Measurements from ENCODE around the gene CAMTA1.
A peak's percentile ranks its signal among the peaks of the same experiment; 100 is the strongest.
"Not testable (repeated sequence)": the region's sequence is repeated elsewhere in the genome, so short reads cannot be mapped to it uniquely, and the experiment has no call there.

The CAMTA1 gene

DNA sequence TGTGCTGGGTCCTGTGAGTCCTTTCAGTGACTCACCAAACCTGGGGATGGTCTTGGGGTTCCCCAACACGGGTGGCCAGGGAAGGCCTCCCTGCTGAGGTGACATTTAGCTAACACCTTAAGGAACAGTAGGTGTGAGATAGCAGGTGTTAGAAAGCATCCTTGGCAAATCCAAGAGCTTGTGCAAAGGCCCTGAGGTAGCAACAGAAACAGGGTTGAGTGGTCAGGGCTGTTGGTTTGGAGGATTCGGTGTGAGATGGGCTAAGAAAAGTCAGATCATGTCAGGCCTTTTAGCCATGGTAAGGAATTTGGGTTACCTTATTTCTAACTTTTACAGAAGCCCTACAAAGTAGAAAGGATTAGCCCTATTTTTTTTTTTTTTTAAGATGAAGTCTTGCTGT lies 343.0 kb downstream of the CAMTA1 start:
- no peak overlapping the region for H3K4me3 ChIP-seq (ENCODE audit: low read length)
- no peak for DNase-seq (ENCODE audit: low read depth)
- TF ChIP-seq, protein P1, sequence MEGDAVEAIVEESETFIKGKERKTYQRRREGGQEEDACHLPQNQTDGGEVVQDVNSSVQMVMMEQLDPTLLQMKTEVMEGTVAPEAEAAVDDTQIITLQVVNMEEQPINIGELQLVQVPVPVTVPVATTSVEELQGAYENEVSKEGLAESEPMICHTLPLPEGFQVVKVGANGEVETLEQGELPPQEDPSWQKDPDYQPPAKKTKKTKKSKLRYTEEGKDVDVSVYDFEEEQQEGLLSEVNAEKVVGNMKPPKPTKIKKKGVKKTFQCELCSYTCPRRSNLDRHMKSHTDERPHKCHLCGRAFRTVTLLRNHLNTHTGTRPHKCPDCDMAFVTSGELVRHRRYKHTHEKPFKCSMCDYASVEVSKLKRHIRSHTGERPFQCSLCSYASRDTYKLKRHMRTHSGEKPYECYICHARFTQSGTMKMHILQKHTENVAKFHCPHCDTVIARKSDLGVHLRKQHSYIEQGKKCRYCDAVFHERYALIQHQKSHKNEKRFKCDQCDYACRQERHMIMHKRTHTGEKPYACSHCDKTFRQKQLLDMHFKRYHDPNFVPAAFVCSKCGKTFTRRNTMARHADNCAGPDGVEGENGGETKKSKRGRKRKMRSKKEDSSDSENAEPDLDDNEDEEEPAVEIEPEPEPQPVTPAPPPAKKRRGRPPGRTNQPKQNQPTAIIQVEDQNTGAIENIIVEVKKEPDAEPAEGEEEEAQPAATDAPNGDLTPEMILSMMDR (conservative IDR thresholded peaks at IDR 0.05; ENCODE audit: low read length), result no peak

DNA sequence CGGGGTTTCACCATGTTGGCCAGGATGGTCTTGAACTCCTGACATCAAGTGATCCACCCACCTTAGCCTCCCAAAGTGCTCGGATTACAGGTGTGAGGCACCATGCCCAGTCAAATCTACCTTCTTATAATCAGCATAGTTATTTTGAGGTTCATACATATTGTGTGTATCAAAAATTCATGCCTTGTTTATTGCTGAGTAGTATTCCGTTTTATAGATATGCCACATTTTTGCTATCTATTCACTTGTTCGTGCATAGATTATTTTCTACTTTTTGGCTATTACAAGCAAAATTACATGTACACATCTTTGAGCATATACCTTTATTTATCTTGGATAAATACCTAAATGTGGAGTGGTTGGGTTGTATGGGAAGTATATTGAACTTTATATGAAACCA lies 344.9 kb downstream of the CAMTA1 start:
- no peak overlapping the region for H3K4me3 ChIP-seq (ENCODE audit: low read length)
- DNase-seq (ENCODE audit: low read depth), result no peak
- TF ChIP-seq, protein P1 (conservative IDR thresholded peaks at IDR 0.05; ENCODE audit: low read length), result no peak

DNA sequence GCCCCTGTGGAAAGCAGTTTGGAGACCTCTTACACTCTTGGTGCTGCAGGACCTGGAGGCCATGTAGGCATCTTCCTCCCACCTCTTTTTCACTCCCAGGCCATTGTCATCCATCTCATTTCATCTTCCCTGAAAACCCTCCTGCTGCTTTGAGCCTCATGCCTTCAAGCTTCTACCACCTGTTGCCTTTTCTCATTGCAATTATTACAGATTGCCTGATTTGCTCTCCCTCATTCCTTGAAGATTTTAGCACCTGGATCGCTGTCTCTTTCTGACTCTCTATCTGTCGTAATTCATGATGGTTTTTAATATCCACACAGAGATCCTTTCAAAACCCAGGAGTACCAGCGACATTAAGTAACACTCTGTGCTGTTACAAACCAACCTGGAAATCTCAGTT lies 350.2 kb downstream of the CAMTA1 start:
- TF ChIP-seq, protein P1 (conservative IDR thresholded peaks at IDR 0.05; ENCODE audit: low read length), result no peak
- no peak for DNase-seq (ENCODE audit: low read depth)
- no peak overlapping the region for H3K4me3 ChIP-seq (ENCODE audit: low read length)

DNA sequence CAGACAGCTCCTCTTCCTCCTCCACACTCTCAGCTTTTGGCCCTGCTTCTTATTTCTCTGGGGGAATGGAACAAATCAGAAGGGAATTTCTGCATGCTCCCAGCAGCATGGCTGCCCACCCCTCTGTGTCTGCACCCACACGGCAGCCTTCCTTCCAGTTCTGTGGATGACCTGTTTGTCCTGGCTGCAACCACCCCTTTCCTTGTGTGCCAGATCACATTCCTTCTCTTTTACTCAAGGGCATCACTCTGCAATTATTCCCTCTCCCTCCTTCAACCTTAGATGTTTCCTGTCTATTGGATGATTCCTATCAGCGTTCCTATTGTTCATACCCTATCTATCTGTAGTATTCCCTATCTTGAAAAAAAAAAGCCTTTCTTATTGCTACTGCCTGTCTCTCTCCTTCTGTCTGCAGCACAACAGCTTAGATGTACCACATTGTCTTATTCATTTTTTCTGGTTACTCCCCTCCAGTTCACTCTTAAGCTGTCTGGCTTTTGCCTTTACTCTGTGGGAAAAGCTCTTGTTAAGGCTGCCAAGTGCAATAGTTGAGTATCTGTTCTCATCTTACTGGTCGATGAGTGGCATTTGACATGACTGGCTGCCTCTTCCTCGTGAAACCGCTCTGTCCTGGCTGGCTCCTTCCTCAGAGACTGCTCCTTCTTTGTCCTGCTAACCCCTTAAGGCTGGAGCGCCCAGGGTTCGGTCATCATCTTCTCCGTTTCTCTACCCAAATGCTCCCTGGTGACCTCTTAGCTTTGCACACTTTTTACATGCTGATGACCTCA lies 351.1 kb downstream of the CAMTA1 start:
- peak; percentile 12 for DNase-seq (ENCODE audit: low read depth)
- H3K4me3 ChIP-seq (ENCODE audit: low read length), result no peak overlapping the region
- TF ChIP-seq, protein P1 (conservative IDR thresholded peaks at IDR 0.05; ENCODE audit: low read length), result no peak

DNA sequence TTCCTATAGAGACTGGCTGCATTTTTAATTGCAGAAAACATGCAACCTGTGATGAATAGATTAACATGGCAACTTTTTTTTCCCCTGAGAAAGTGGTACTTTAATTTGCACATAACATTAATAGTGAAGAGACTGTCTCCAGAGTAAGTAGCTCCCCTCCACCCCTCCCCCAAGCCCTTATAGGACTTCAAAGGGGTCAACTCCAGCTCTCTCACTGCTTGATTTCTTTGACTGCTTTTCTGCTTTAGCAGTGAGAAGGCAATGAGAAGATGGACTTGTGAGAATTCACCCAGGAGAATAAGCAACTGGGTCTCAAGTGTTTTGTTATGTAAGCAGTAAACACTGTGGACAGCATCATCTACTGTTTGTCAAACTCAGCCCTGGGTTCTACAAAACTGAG lies 355.0 kb downstream of the CAMTA1 start:
- TF ChIP-seq, protein P1 (conservative IDR thresholded peaks at IDR 0.05; ENCODE audit: low read length), result no peak
- no peak overlapping the region for H3K4me3 ChIP-seq (ENCODE audit: low read length)
- no peak for DNase-seq (ENCODE audit: low read depth)

DNA sequence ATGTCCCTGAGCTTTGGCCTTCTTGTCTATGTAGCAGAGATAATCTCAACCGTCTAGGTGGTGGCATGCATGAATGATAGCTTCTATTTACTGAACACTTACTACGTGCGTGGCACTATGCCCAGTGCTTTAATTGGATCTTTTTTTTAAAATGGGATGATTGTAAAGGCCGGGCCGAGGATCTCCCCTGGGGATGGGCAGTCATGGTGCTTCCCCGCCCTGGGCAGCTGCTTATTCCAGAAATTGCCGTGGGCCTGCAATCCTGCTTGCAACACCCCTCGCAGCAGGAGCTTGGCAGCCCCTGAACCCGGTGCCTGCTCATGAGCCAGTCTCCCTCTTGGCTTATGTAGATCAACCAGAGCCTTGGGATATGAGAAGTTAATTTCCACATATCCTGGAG lies 360.7 kb downstream of the CAMTA1 start:
- DNase-seq (ENCODE audit: low read depth), result no peak
- TF ChIP-seq, protein P1 (conservative IDR thresholded peaks at IDR 0.05; ENCODE audit: low read length), result no peak
- no peak overlapping the region for H3K4me3 ChIP-seq (ENCODE audit: low read length)

DNA sequence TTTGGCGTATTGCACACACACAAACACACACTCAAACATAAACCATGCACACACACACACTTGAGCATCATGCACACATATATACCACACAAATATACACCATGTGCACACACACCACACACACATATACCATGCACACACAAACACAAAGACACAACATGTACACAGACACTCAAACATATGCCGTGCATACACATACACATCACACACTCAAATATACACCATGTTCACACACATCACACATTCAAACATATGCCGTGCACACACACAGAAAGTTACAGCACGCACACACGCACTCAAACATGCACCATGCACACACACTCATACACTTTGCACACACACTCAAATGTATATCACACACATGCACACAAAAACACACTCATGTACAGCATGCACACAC lies 361.5 kb downstream of the CAMTA1 start:
- TF ChIP-seq, protein P1 (conservative IDR thresholded peaks at IDR 0.05; ENCODE audit: low read length), result no peak
- no peak for DNase-seq (ENCODE audit: low read depth)
- no peak overlapping the region for H3K4me3 ChIP-seq (ENCODE audit: low read length)

DNA sequence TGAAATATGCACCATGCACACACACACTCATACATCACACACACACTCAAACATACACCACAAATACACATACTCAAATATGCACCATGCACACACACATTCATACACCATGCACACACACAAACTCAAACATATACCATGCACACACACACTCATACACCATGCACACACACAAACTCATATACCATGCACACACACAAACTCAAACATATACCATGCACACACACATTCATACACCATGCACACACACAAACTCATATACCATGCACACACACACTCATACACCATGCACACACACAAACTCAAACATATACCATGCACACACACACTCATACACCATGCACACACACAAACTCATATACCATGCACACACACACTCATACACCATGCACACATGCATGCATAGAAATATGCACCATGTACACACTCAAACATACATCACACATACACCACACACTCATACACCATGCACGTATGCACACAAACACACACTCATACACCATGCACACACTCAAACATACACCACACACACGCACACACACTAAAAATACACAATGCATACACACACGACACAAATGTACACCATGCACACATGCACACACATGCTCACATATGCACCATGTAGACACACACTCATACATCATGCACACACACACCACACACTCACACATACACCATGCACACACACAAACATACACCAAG lies 362.5 kb downstream of the CAMTA1 start:
- not testable (repeated sequence) for H3K4me3 ChIP-seq (ENCODE audit: low read length); DNase-seq (ENCODE audit: low read depth)
